HG03565 (cell line): ENCODE measurements around the gene MARCHF9.

Experiments used
- ATAC-seq: cut with Tn5 transposase; IDR thresholded peaks from one replicate; pipeline ENCODE4 v1.9.1; 2021; ENCODE audit warnings: mild to moderate bottlenecking, moderate library complexity; ENCODE audit not compliant: unreplicated experiment

Gene MARCHF9

GRCh38 chr12:57737467-57738460, 17.1 kb upstream of the MARCHF9 start:
- no peak for ATAC-seq

- no peak for ATAC-seq
Observed at GRCh38 chr12:57738661-57739237, 16.2 kb upstream of the MARCHF9 start, which contains the start of gene AGAP2. Gene AGAP2, minus strand, starts transcription at chr12:57738742. Its CDS starts 496 bp downstream, at chr12:57738246.

GRCh38 chr12:57739387-57739786, 15.5 kb upstream of the MARCHF9 start:
- ATAC-seq: no peak

- no peak for ATAC-seq
Observed at GRCh38 chr12:57739914-57740538, 14.9 kb upstream of the MARCHF9 start.

GRCh38 chr12:57740656-57741412, 14.1 kb upstream of the MARCHF9 start:
- ATAC-seq: peak; percentile 44

- no peak for ATAC-seq
Observed at GRCh38 chr12:57741413-57741789, 13.5 kb upstream of the MARCHF9 start.

- ATAC-seq: peak; percentile 31
Observed at GRCh38 chr12:57741844-57742738, 12.8 kb upstream of the MARCHF9 start.

GRCh38 chr12:57743769-57744168, 11.1 kb upstream of the MARCHF9 start:
- no peak for ATAC-seq

- ATAC-seq: peak; percentile 13
Observed at GRCh38 chr12:57744194-57744776, 10.6 kb upstream of the MARCHF9 start.

GRCh38 chr12:57744777-57745484, 10.0 kb upstream of the MARCHF9 start, which contains the start of gene TSPAN31:
Gene TSPAN31, plus strand, starts transcription at chr12:57745039. Its CDS starts 116 bp downstream, at chr12:57745155.
- ATAC-seq: peak; percentile 74

GRCh38 chr12:57745485-57745881, 9.4 kb upstream of the MARCHF9 start:
- ATAC-seq: no peak

GRCh38 chr12:57746025-57746424, 8.9 kb upstream of the MARCHF9 start:
- ATAC-seq: no peak

- ATAC-seq: no peak
Observed at GRCh38 chr12:57749061-57749460, 5.8 kb upstream of the MARCHF9 start.

- ATAC-seq: no peak
Observed at GRCh38 chr12:57750561-57751431, 4.1 kb upstream of the MARCHF9 start.

GRCh38 chr12:57751432-57751787, 3.5 kb upstream of the MARCHF9 start:
- ATAC-seq: no peak

- ATAC-seq: peak; percentile 60
Observed at GRCh38 chr12:57751788-57752667, 2.9 kb upstream of the MARCHF9 start, which contains the start of gene CDK4. Gene CDK4, minus strand, starts transcription at chr12:57752310. Its CDS starts 593 bp downstream, at chr12:57751717.

GRCh38 chr12:57752668-57753000, 2.3 kb upstream of the MARCHF9 start:
- no peak for ATAC-seq
